ENCODE results near the gene GUCY2D. TPM values are rescaled to one million over a fixed set of nuclear protein-coding genes. Genes with fewer than 3 reads are reported as not detected.

The GUCY2D gene
- total RNA-seq, 2 experiments from 2014 or later: not detected

DNA sequence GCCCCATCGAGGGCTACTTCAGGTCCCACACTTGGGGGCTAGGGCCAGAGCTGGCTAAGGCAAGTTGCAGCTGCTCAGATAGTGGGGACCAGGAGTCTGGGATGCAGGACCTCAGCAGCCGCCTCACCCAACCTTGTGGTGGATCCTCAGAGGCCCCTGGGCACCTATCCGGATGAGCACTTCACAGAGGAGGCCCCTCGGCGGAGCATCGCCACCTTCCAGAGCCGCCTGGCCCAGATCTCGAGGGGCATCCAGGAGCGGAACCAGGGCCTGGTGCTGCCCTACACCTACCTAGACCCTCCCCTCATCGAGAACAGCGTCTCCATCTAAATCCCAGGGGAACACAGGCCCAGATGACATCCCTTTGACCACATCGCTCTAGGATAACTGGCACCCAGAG is 45.8 kb downstream of the GUCY2D start:
- Mint-ChIP-seq H3K4me3 (no peak overlapping the region), H3K27me3 (no peaks in the 10 kb centered on the region), H3K4me1 (ENCODE audit: low read depth) (no peaks in the 10 kb centered on the region), H3K9me3 (no peaks in the 10 kb centered on the region), H3K36me3 (ENCODE audit: low read depth) (no peaks in the 10 kb centered on the region), H3K27ac (no peak overlapping the region)
- intact Hi-C loops (cut with micrococcal nuclease): no loop called here
- ChIA-PET CTCF (interaction anchor here (0.9 to 2.6 kb wide), 2 partner anchors 12 to 26 kb away, joined by 3 to 16 read pairs; no protein-coding TSS in a partner anchor), POLR2A (interaction anchor here (0.6 to 1.5 kb wide), 2 partner anchors 9 to 34 kb away, joined by 3 read pairs; no protein-coding TSS in a partner anchor)
- DNase-seq (no peak), ATAC-seq (no peak)
- TF ChIP-seq, protein P1, sequence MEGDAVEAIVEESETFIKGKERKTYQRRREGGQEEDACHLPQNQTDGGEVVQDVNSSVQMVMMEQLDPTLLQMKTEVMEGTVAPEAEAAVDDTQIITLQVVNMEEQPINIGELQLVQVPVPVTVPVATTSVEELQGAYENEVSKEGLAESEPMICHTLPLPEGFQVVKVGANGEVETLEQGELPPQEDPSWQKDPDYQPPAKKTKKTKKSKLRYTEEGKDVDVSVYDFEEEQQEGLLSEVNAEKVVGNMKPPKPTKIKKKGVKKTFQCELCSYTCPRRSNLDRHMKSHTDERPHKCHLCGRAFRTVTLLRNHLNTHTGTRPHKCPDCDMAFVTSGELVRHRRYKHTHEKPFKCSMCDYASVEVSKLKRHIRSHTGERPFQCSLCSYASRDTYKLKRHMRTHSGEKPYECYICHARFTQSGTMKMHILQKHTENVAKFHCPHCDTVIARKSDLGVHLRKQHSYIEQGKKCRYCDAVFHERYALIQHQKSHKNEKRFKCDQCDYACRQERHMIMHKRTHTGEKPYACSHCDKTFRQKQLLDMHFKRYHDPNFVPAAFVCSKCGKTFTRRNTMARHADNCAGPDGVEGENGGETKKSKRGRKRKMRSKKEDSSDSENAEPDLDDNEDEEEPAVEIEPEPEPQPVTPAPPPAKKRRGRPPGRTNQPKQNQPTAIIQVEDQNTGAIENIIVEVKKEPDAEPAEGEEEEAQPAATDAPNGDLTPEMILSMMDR (IDR thresholded peaks at IDR 0.05): no peak

DNA sequence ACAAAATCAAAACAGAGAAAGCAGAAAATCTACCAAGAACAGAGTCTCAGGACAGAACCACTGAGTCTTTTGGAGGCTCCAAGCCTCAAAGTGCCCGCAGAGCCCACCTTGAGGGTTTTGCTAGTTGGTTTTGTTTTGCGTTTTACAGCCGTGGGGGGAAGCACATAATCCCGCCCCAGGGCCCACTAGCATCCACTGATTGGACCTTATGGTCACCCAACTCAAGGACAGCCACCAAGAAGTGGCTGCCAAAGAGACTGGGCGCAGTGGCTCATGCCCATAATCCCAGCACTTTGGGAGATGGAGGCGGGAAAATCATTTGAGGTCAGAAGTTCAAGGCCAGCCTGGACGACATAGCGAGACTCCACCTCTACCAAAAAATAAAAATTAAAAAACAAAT is 46.3 kb downstream of the GUCY2D start:
- Mint-ChIP-seq H3K9me3 (no peaks in the 10 kb centered on the region), H3K4me3 (no peak overlapping the region), H3K27ac (no peak overlapping the region), H3K4me1 (ENCODE audit: low read depth) (no peaks in the 10 kb centered on the region), H3K36me3 (ENCODE audit: low read depth) (no peaks in the 10 kb centered on the region), H3K27me3 (no peaks in the 10 kb centered on the region)
- TF ChIP-seq, protein P1 (IDR thresholded peaks at IDR 0.05): no peak
- intact Hi-C loops (cut with micrococcal nuclease): no loop called here
- ChIA-PET CTCF (interaction anchor here (2.6 kb wide), 1 partner anchor 12 kb away, joined by 16 read pairs; no protein-coding TSS in a partner anchor), POLR2A (no interaction called here)
- DNase-seq (no peak), ATAC-seq (no peak)

DNA sequence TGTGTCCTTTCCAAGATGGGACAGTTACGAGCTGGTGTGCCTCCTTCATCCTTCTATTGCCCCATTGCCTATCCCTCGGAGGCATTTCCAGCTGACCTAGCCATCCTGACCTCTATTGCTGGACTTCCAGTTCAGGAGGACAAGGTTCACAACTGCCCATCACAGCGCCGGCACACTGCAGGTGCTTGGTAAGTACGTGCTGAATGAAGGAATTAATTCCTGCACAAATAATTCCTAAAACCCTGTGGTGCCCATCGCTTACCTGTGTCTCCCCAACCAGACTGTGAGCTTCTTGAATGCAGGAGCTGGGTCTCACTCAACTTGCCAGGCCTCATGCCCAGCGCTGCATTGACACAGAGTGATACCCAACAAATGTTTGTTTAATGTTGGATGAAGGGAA is 49.4 kb downstream of the GUCY2D start:
- no peak for DNase-seq
- TF ChIP-seq, protein P1 (IDR thresholded peaks at IDR 0.05): no peak
- Mint-ChIP-seq H3K27me3 (peaks cover under 1% of the 10 kb centered on the region), H3K36me3 (ENCODE audit: low read depth) (no peaks in the 10 kb centered on the region), H3K4me3 (no peak overlapping the region), H3K9me3 (no peaks in the 10 kb centered on the region), H3K27ac (no peak overlapping the region), H3K4me1 (ENCODE audit: low read depth) (peaks cover 9% of the 10 kb centered on the region)
- no peak for ATAC-seq
- intact Hi-C loops (cut with micrococcal nuclease): no loop called here
- CTCF ChIA-PET: interaction anchor here (1.0 to 1.9 kb wide), 4 partner anchors 9 to 61 kb away, joined by 3 to 5 read pairs (median 4); no protein-coding TSS in a partner anchor
- POLR2A ChIA-PET: interaction anchor here (0.6 to 0.7 kb wide), 2 partner anchors 87 to 410 kb away, joined by 3 read pairs; no protein-coding TSS in a partner anchor

DNA sequence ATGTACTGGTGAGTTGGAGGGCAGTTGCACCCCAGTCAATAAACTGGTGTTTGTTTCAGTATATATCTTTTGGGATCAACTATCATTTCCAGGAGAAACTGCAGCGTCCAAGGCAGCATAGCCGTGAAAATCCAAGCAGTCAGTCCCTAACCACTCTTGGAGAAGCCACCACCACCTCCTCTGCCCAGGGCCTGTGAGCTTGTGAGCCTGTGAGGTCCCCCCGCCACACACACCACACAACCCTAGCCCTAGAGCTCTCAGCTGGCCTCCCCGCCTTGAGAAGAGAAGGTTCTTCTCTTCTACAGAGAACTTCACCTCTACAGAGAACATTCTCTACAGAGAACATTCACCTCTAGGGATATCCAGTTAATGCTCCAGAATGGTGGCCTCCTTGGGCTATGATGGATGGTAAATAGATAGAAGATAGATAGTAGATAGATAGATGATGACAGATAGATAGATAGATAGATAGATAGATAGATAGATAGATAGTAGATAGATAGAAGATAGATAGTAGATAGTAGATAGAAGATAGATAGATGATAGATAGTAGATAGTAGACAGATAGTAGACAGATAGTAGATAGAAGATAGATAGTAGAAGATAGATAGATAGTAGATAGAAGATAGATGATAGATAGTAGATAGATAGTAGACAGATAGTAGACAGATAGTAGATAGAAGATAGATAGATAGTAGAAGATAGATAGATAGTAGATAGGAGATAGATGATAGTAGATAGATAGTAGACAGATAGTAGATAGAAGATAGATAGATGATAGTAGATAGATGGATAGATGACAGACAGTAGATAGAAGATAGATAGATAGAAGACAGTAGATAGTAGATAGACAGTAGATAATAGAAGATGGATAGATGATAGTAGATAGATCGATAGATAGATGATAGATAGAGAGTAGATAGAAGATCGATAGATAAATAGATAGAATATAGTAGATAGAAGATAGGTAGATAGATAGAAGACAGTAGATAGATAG is 50.1 kb downstream of the GUCY2D start:
- H3K27ac Mint-ChIP-seq: no peak overlapping the region
- POLR2A ChIA-PET: interaction anchor here (0.7 kb wide), 1 partner anchor 88 kb away, joined by 3 read pairs; no protein-coding TSS in a partner anchor
- DNase-seq (no peak), ATAC-seq (no peak)
- H3K36me3 Mint-ChIP-seq (ENCODE audit: low read depth): no peaks in the 10 kb centered on the region
- intact Hi-C loops (cut with micrococcal nuclease): no loop called here
- TF ChIP-seq, protein P1 (IDR thresholded peaks at IDR 0.05): no peak
- peaks cover 6% of the 10 kb centered on the region for H3K27me3 Mint-ChIP-seq
- no peaks in the 10 kb centered on the region for H3K9me3 Mint-ChIP-seq
- CTCF ChIA-PET: interaction anchor here (1.0 to 1.9 kb wide), 4 partner anchors 8 to 62 kb away, joined by 3 to 5 read pairs (median 4); no protein-coding TSS in a partner anchor
- H3K4me3 Mint-ChIP-seq: no peak overlapping the region
- peaks cover 12% of the 10 kb centered on the region for H3K4me1 Mint-ChIP-seq (ENCODE audit: low read depth)

All from activated CD8-positive, alpha-beta T cell treated with anti-CD3 and anti-CD28 coated beads for 36 hours (primary cell).